NOMO-1 treated with dmso at 0.1 percent for 144 hours (cell line): ENCODE measurements around the gene EVA1C.
"Not testable (repeated sequence)": the region's sequence is repeated elsewhere in the genome, so short reads cannot be mapped to it uniquely, and the experiment has no call there.

Experiments used
- DNase-seq: peaks from one replicate; lab custom pipeline; 2025; ENCODE audit not compliant: unreplicated experiment; lab: John Stamatoyannopoulos, UW

EVA1C gene

GRCh38 chr21:32558106-32558505, 145.6 kb downstream of the EVA1C start:
- DNase-seq: no peak

- no peak for DNase-seq
Measured at GRCh38 chr21:32559006-32559610, 146.6 kb downstream of the EVA1C start.

- DNase-seq: no peak
Measured at GRCh38 chr21:32560896-32561295, 148.4 kb downstream of the EVA1C start.

- not testable (repeated sequence) for DNase-seq
Measured at GRCh38 chr21:32561476-32561875, 149.0 kb downstream of the EVA1C start.

GRCh38 chr21:32562426-32562825, 149.9 kb downstream of the EVA1C start:
- no peak for DNase-seq

GRCh38 chr21:32562915-32563314, 150.4 kb downstream of the EVA1C start:
- DNase-seq: no peak
